NCI-H1436 (cell line): Measurements from ENCODE around the gene PGAP2.

Experiments used
- DNase-seq: peaks from one replicate; lab custom pipeline; 2025; lab: John Stamatoyannopoulos, UW

The PGAP2 gene

DNA sequence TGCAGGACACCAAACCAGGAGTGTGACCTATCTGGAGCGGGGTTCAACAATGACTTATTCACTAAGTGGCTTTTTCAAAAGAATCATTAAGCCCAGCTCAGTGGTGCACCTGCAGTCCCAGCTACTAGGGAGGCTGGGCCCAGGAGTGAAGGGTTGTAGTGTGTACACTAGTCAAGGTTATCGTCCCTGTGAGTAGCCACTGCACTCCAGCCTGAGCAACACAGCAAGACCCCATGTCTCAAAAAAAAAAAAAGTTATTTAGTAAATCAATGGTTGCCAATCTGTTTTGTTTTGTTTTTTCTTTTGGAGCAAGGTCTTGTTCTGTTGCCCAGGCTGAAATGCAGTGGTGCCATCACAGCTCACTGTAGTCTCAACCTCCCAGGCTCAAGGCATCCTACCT lies 24.5 kb downstream of the PGAP2 start:
- DNase-seq: no peak

DNA sequence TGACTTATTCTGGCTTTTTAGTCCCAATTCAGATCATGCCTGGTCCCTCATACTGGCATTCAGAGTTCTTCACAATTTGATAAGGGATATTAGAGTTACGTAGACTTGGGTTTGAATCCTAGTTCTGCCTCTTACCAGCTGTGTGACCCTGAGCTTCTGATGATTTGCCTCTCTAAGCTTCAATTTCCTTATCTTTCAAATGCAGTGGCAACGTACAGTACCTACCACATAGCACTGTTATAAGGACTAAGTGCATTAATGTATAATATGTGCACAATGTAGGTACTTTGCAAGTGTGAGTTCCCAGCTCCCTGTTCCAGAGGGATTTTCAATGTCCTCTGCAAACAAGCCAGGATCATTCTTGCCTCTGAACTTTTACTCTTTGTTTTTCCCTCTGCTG lies 25.1 kb downstream of the PGAP2 start:
- DNase-seq: no peak

DNA sequence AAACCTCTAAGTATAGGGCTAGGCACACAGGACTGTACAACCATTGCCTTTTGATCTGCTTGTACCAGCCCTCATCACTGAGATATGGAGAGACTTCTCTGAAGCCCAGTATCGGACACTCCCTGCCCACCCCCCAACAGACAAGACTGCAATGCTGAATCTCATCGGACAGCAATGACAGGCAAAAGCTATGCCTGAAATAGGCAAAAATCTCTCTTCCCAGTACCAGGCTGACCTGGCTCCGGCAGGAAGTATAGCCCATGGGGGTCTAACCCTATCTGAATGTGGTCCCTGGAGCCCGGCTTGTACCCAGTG lies 25.9 kb downstream of the PGAP2 start:
- DNase-seq: no peak

DNA sequence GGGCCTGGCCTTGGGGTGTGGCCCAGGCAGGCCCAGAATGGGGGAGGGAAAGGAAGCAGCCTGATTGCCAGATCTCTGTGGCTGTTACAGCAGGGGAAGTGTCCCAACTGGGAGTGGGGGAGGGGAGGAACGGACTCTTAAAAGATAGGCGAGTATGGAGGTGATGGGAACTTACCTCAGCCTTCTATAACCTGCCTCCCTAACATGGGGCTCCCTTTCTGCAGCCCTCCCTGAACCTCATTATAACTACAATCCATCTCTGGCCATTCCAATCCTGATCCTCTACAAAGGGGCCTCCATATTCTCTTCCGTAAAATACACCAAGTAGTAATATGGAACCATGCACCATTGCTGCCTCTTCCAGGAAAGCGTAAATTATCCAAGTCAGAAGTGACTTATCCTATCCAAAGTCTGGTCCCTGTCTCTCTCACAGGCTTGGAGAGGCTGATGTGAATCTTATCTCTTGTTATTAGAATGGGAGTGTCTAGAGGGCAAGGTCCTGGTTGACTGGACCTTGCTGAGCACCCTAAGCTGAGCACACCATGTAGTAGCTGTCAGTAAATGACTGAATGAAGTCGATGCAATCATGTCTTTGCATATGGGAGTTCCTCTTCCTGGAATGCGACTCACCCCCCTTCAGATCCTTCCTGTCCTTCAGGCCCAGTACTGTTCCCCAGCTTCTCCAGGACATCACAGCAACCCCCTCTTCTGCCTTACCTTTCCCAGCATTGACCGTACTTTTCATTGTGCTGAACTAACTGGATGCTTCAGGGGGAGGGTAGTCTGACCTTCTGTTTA lies 26.5 kb downstream of the PGAP2 start:
- no peak for DNase-seq

DNA sequence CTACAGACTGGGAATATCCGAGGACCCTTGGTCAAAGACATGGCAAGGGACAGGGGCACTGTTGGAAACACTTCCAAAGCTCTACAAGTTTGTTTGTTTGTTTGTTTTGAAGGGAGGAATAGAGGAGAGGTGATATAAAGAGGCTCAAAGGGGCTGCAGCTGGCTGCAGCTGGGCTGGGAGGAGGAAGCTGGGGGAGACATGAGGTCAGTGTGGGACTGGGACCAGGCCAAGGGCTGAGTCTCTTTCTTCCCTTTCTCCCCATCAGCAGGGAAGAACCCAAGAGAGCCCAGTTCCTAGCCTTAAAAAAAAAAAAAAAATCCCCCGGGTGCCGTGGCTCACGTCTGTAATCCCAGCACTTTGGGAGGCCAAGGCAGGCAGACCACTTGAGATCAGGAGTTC lies 27.4 kb downstream of the PGAP2 start:
- no peak for DNase-seq

DNA sequence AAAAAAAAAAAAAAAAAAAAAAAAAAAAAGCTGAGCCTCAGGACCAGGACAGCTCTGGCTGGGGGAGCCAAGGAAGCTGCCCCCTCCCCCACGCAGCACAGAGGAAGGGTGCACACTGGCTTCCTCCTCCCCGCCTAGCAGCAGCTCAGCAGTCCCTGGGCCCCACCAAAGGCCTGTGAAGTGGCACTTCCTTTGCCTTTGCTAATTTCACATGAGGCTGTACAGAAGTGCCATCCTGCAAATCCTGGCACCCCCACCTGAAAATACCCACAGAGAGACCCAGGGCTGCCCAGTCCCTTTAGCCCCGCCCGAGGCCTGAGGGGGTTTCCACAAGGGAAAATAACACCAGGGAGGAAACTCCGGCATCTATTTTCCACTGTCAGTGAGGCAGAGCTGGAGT lies 28.5 kb downstream of the PGAP2 start:
- DNase-seq: no peak

DNA sequence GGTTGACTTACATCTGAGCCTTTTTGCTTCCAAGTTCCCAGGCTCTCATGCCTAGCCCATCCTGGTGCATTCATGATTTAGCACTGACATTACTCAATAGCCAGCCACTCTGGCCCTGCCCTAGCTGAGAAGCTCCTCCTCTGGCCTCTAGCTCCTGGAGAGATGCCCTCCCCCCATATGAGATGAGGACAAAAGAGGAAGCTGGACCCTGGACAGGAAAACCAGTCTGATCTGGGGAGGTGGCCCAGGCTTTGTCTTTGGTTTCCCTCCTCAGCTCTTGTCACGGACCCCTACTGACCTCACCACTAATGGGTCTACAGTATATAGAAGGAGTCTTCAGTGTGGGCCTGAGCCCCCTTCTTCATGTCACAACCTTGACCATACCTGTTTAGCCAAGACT lies 29.4 kb downstream of the PGAP2 start:
- DNase-seq: no peak

DNA sequence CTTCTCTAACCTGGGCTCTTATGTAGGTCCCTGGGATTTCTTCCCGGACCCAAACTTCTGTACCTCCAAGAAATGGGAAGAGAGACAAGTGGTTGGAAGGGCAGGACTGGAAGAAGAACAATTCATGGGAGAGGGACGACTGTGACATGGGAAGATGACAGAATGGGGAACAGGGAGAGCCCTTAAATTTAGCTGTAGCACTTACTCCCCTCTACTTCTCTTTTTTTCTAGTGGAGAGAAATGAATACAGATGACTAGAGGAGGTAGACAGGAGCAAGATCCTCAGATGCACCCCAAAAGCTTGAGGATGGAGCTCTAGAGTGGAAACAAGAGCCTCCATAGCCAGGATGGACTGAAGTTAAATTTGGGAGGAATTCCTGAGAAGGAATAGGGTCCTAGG lies 30.1 kb downstream of the PGAP2 start:
- DNase-seq: no peak

DNA sequence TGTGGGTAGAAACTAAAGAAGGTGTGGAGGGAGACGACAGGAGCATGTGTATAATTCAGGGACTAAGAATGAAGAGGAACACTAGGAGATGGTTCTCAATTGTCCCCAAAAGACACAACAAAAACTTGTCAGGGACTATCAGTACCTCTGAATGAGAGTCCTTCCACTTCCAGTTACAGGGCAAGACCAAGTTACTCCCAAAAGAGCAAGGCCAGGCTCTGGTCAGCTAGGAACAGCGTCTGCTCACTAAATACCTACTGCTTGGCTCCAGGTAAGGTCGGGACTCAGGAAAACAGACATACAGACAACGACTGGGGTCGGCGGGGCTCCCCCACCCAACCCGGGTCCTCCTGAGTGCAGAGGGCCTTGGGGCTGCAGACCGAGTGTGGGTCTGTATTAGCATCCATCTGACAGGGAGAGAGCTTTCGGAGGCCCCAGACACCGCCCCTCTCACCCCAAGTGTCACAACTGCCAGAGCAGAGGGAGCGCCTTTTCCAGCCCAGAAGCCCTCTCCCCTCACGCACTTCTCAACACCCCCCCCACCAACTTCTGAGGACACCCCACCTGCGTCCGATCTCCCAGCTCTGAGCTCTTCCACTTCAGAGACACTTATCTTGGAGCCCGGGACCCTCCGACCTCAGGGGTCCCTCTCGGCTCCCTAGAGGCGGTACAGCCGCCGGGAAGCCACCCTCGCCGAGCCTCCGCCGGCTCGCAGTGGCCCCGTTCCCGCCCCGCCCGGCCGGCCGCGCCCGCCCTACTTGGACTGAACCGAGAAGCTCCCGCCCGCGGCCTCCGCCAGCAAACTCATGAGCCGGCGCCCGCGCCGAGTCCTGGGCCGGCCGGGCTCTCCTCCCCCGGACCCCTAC lies 31.9 kb downstream of the PGAP2 start:
- no peak for DNase-seq

DNA sequence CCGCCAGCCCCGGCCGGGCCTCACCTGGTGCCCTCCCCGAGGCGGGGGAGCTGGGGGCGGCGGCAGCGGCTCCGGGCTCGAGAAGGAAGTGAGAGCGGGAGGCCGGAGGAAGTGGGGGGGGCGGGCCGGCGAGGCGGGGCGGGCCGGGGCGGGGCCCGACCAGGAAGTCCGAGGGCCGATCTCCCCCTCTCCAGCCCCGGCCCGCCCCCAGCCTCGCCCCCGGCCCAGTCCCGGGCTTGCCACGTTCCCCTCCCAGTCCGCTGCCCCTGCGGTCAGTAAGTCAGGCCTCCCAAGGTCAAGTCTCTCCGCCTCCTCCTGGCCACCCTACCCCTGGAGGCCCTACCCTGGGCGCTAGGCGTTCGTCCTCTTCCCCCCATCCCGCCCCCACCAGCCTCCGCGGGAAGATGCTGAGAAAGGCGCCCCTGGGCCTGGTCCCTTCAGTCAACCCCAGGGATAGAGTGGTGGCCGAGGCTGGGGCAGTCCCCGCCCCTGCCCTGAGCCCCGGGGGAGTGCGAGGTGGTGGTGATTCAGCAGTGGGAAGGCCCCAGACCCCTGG lies 32.6 kb downstream of the PGAP2 start, which contains the start of gene RHOG:
RHOG (minus strand) TSS at position 90 of the 556 bp plus-strand sequence. CDS start 12,821 bp downstream, outside the sequence.
- peak; percentile 63 for DNase-seq

DNA sequence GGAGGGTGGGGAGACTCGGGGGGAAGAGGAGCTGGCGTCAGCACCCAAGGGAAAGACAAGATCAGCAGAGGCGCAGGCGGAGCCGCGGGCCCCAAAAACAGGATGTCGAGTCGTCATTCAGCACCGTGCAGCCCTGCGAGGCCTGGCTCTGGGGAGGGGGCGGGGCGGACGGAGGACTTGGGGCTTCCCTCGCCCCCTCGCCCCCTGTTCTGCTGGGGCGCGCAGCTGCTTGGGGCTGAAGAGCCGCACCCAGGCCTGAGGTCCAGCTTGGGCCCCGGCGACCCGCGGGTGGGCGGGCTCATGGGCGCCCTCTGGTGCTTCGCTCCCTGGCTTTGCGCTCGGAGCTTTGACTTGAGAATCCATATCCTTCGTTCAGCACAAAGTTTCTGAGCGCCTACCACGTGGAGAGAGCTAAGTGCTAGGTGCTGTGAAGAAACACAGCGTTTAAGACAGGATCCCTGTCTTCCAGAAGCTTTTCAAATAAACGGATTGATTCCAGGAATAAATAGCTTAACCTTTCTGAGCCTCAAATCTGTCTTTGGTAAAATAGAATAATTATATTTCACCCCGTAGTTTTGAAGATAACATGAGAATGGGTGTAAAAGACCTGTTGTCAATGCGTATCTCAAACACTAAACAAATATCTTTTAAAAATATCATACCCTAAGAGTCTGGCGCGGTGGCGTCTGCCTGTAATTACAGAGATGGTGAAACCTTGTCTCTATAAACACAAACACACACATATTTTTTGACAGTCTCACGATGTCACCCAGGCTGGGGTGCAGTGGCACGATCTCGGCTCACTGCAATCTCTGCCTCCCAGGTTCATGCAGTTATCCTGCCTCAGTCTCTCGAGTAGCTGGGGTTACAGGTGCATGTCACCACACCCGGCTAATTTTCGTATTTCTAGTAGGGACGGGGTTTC lies 33.3 kb downstream of the PGAP2 start:
- peak; percentile 70 for DNase-seq

DNA sequence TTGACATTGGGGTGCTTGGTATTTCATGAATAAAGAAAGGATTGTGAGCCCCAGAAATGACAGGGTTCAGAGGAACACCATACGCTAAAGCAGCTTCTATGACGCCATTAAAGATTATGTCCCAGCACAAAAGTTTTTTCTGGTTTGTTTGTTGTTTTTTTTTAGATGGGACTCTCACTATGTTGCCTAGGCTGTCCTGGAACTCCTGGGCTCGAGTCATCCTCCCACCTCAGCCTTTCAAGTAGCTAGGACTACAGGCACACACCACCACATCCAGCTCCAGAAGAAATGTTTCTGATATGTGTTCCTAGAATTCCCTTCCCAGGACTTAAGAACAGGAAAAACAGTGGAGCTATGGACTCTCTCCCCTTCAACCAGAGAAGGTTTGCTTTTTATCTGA lies 35.0 kb downstream of the PGAP2 start:
- no peak for DNase-seq

DNA sequence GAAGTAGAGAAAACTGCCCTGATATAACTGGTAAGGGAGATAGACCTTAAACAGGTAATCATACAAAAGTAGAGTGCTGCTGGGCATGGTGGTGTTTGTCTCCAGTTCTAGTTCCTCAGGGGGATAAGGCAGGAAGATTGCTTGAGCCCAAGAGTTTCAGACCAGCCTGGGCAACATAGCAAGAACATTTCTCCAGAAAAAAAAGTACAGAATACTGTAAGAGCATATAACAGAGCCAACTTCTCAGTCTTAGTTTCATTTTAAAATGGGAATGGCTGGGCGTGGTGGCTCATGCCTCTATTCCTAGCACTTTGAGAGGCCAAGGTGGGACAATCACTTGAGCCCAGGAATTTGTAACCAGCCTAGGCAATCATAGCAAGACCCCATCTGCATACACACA lies 36.9 kb downstream of the PGAP2 start:
- no peak for DNase-seq

DNA sequence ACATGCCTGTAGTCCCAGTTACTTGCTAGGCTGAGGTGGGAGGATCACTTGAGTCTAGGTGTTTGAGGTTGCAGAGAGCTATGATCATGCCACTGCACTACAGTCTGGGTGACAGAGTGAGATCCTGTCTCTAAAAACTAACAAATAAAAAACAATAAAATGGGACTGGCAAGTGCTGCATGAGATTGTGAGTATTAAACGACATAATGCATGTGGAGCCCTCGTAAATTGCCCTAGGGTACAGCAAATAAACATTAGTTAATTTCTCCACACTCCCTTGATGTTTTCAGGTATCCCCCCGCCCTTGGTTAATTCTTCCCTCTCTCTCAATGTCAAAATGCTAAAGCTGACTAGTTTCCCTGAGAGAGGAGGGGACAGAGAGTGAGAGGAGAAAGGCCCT lies 37.3 kb downstream of the PGAP2 start:
- DNase-seq: no peak

DNA sequence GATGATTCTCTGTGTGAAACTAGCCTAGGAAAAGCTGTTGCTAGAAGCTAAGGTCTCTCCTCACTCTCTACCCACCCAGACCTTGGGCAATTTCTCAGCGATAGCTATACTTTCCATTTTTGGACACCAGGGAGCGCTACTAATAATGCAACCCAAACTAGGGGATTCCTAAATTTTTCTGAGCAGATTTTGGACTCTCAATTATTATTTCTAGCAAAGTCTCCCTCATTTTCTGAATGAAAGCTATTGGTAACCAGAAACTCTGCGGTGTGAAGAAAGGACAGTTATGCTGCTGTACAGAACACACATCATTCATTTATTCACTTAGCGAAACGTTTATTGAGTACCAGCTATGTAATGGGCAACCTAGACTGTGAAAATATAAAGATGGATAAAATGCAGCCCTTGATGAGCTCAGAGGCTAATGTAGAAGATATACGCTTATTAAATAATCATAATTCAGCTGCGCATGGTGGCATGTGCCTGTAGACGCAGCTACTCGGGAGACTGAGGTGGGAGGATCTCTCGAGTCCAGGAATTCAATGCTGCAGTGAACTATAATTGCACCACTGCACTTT lies 41.0 kb downstream of the PGAP2 start:
- DNase-seq: peak; percentile 13

DNA sequence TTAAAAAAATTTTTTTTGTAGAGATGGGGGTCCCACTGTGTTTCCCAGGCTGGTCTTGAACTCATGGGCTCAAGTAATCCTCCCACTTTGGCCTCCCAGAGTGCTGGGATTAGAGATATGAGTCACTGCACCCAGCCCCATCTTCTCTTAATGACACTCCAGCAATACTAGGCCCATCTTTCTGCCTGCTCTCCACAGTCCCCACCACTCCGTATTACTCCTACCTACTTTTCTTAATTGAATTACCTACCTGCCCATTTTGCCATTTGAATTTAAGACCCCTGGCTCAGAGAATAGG lies 45.1 kb downstream of the PGAP2 start:
- DNase-seq: no peak

DNA sequence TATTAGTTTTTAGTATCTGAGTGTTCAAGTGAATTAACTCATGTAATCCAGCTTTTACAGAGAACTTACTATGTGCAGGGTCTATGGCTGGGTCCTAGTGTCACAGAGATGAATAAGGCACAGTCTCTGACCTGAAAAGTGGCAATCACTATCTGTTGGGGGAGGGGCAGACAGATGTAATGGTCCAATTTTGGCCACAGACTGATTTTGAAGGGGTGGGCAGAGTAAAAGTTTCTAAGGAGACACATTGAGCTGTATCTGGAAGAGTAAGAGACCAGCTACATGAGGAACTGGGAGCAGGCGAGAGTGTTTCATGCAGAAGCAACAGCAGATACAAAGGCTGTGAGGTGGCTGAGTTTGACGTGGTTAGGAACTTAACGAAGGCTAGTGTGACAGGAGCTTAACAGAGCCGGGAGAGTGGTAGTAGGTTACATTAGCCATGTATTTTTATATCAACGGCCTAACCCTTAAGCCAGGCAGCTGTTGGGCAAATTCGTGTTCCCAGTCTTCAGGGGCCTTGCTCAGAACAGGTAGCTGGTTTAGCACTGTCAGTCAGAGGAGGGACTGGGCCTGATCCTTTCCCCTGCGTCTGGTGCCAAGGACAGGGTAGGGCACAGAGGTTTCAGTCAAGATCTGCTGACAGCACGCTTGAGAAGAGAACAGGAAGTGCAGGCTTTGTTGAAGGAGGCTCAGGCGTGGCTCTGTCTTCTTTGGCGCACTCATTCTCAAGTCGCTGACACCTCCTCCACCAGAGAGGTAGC lies 45.7 kb downstream of the PGAP2 start:
- no peak for DNase-seq

DNA sequence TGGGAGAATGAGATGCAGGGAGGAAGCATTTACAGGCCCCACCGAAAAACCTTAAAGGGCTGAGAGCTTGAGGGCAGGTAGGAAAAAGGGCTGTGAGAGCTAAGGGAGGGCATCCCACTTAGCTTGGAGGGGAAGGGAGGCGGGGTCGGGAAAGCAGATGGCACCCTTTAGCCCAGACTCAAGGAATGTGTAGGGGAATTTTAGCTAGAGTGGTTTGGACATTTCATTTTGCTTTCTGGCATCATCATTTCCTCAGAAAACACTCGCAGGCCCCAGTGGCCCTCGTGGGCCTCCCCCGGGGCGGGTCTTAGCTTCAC lies 46.3 kb downstream of the PGAP2 start:
- DNase-seq: peak; percentile 17

DNA sequence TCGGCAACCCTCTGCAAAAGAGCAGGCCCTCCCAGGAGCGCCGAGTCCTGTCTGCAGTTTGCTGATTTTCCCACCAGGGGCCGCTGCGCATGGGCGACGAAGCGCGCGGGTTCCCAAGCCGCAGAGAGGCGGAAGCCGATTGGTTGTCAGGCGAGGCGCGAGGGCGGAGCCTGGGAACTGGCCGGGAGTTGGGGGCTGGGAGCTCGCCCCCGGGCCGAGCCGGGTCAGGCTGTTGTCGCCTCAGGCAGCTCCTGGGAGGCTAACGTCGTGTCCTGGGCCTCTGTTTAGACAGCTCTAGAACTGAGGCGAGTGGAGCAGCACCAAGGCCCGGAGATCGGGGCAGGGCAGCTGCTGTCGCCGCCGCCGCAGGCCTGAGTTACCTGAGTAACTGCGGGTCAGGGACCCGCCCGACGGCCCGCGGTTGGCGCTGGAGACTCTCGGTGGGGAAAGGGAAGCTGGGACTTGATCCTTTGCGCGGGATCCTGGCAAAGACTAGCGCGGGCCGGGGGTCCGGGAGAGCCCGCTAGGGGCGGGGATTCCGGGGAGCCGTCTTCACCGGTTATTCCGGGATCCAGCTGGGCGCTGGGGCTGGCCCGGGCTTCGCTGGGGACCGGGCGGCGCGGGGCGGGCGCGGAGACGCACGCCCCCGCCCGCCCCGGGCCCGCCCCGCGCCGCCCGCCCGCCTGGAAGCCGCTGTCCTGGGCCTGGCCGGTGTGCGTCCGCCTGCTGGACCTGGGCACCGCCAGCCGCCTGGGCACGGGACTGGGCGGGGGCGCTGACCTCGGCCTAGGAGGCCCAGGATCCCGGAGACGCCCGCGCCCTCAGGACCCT lies 46.8 kb downstream of the PGAP2 start, which contains the start of gene STIM1:
STIM1 (plus strand) TSS at position 688 of the 831 bp plus-strand sequence. CDS start 607 bp downstream, outside the sequence.
- DNase-seq: peak; percentile 88

DNA sequence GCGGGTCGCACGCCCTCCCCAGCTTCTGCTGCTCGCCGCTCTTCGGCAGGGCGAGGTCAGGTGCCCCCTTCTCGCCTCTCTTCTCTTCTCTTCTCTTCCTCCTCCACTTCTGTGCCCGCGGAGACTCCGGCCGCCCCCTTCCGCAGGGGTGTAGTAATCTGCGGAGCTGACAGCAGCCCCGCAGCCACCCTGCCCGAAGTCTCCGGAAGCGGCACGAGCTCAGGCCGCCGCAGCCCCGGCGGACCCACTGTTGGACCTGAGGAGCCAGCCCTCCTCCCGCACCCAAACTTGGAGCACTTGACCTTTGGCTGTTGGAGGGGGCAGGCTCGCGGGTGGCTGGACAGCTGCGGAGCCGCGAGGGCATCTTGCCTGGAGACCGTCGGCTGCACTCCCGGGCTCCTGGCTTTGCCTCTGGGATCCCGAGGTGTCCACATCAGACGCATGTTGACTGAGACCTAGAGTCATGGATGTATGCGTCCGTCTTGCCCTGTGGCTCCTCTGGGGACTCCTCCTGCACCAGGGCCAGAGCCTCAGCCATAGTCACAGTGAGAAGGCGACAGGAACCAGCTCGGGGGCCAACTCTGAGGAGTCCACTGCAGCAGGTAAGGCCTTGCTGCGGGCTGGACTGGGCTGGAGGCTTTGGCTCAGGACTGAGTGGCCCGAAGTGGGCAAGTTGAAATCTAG lies 47.6 kb downstream of the PGAP2 start:
- no peak for DNase-seq
